Adrenal gland (tissue), 12 donors: ENCODE data around the gene NANOS3. TPM values are rescaled to one million over a fixed set of nuclear protein-coding genes. Genes with fewer than 3 reads are reported as not detected.

Experiments
- DNase-seq, 7 donors: peaks; one replicate each; pipeline ENCODE4 v3.0.0-alpha.2; 2019 to 2020
- H3K27ac ChIP-seq, 5 donors: fragments of 200-600 bp; sonication (generic) in 4 of 5; 1 replicate in 3 of 5; 2 replicates in 2 of 5; pipeline versions ENCODE4 v1.5.1 to v1.8.0; 2016 to 2020; ENCODE audit warnings: mild to moderate bottlenecking in 1 of 5
- H3K27me3 ChIP-seq: fragments of 200-600 bp; 2 replicates; pipeline ENCODE4 v1.8.0; 2021
- H3K36me3 ChIP-seq, 2 donors: fragments of 200-600 bp; replicated peaks in 1 of 2; 1 replicate in 1 of 2; 2 replicates in 1 of 2; pipeline versions ENCODE4 v1.5.1 to v1.8.0; 2018 to 2022
- H3K4me1 ChIP-seq, 2 donors: fragments of 200-600 bp; replicated peaks in 1 of 2; 1 replicate in 1 of 2; 2 replicates in 1 of 2; pipeline versions ENCODE4 v1.5.1 to v1.8.0; 2018 to 2021
- H3K4me3 ChIP-seq, 4 donors: fragments of 200-600 bp; sonication (generic) in 3 of 4; one replicate each; pipeline ENCODE4 v1.5.1; 2016 to 2018
- H3K9me3 ChIP-seq, 3 donors: fragments of 200-600 bp; sonication (generic) in 1 of 3; replicated peaks in 1 of 3; 1 replicate in 2 of 3; 2 replicates in 1 of 3; pipeline versions ENCODE4 v1.5.1 to v1.8.0; 2016 to 2021
- POLR2A ChIP-seq, 2 donors: fragments of 450-650 bp; IDR thresholded peaks; one replicate each; pipeline ENCODE4 v1.6.1; 2017; ENCODE audit warnings: antibody characterized with exemption in 2 of 2, mild to moderate bottlenecking in 2 of 2, moderate library complexity in 1 of 2
- WGBS, 4 donors: extraction: QIAGEN DNeasy Blood & Tissue Kit in 2 of 4; methylation state at CpG; one replicate each; pipeline versions ENCODE4 v1.1.5 to v1.1.7; 2013 to 2017; 5-methylcytosine and 5-hydroxymethylcytosine counted together
- intact Hi-C, 2 donors: fragments of 100-400 bp; cut with DNase I; formaldehyde crosslinking; loops; one replicate each; pipeline versions ENCODE4 v1.14.1 to v1.15.0; 2022 to 2023
- polyA plus RNA-seq, 3 donors: library from polyadenylated mRNA; stranded (reverse); fragments of 200-250 nt in 2 of 3; fragments of 350-450 nt in 1 of 3; fragmentation: Illumina TruSeq in 1 of 3; extraction: RNeasy Lipid Tissue Mini Kit (QIAGEN cat#74804) in 1 of 3; gene quantifications; one replicate each; pipeline ENCODE4 v1.2.3, GENCODE V29; 2013 to 2014
- total RNA-seq, 9 donors: library from RNA; depleted of rRNA in 4 of 9; stranded (reverse); fragments of >200 nt in 4 of 9; fragments of 120-200 nt in 1 of 9; fragmentation: NEBNext Ultra II Directional in 1 of 9; extraction: Animal tissue kit (Norgen Biotek cat#: 25700) in 1 of 9; gene quantifications; one replicate each; pipeline versions ENCODE4 v1.1.0 to v1.2.4, GENCODE V29; 2013 to 2023
- TF ChIP-seq, protein P1 (sequence below), 6 experiments: fragments of 450-650 bp in 4 of 6; fragments of 200-600 bp in 2 of 6; sonication (generic) in 1 of 6; IDR thresholded peaks; 1 replicate in 5 of 6; 2 replicates in 1 of 6; pipeline versions ENCODE4 v1.5.1 to v1.8.0; 2016 to 2021; ENCODE audit warnings: antibody characterized with exemption in 6 of 6, mild to moderate bottlenecking in 2 of 6, moderate library complexity in 1 of 6
- donor health status: healthy with polysubstance abuse.
- donor health status: Bipolar disorder and iron deficiency.
- donor health status: DM: yes; HTN: yes; CAD: no.
- donor health status: DM: no; HTN: no; CAD: no.
- donor health status: DM: no; HTN: no; CAD: no.
- donor health status: DM: yes; HTN: yes; CAD: no.

The NANOS3 gene
- total and polyA plus RNA-seq, 12 donors: 0.28 to 1.9 (median 1.3) TPM; not detected in 8

DNA sequence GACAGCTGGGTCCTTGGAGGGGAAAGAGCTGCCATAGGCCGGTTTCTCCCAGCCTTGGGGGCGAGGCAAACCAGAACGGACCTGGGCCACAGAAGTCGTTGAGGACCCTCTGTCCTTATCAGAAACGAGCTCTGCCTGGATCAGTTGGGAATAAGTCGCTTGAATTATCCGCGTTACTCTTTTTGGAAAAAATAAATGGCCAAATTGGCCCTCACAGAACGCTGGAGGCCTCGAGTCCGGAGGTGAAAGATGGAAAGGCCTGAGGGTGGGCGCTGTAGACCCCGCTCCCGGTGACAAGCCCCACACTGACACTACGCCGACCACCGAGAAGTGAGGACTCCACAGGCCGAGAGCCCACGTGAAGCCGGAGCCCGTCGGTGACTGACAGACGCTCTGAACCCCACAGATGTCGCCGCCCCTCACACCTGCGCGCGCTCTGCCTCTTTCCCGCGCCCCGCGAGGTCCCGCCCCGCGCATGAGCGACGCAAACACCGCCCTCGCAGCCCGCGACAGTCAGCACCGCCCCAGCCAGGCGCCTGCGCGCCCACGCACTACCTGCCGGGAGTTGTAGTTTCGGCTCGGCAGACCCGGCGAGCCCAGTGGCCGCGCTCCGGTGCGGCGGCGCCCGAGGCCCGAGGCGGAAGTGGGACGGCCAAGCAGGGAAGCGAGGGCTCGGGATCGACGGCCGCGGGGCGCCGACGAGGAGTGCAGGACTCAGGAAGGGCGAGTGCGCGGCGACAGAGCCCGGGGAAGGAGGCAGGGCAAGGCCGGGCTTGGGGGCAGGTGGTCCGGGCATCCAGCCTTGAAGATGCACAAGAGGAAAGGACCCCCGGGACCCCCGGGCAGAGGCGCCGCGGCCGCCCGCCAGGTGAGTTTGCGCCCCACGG, 28.9 kb downstream of the NANOS3 start, which contains the start of the genes BRME1 and CC2D1A:
Gene BRME1, minus strand, starts transcription at position 484 of the 887 bp plus-strand sequence. CDS start 1,225 bp downstream, outside the sequence.
Gene CC2D1A, plus strand, starts transcription at position 568 of the 887 bp plus-strand sequence. Its CDS starts 241 bp downstream, at position 809.
- peak; percentile 87 to 95 (median 91) for DNase-seq
- H3K9me3 ChIP-seq: no peaks in the 10 kb centered on the region
- WGBS, 4 donors: 6 to 18% (median 9%) methylated on average over 21 to 84 of the region's 86 CpGs

DNA sequence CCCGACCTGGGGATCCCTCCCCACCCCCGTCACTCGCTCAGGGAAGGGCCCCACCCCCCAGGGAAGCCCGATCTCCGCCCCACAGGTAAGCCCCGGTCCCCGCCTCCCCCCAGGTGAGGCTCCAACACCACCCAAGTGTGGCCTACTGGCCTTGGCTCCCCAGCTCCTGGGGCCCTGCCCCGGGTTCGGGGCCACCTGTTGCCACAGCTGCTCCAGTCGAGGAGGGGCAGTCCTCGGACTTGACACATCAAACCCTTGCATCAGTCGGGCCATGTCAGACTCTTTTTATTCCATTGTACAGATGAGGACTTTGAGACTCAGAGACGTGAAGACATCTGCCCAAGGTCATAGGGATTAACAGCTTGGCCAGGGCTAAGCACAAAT, 29.6 kb downstream of the NANOS3 start:
- Histone ChIP-seq H3K36me3 (peaks cover 0 to 5% of the 10 kb centered on the region in 2 donors), H3K9me3 (no peaks in the 10 kb centered on the region), H3K27me3 (no peaks in the 10 kb centered on the region), H3K4me1 (peaks cover 10 to 17% of the 10 kb centered on the region in 2 donors), H3K4me3 (peak overlapping the region; percentile 34 to 74 (median 50)), H3K27ac (peak overlapping the region in 1 of 5 donors; percentile 61)
- no peak for DNase-seq
- WGBS, 4 donors: 1 to 3% (median 2%) methylated on average over 7 to 13 of the region's 13 CpGs; no CpG with 5 or more reads in 1 of the 4 donors
- intact Hi-C loops: no loop called here
- TF ChIP-seq, protein P1, sequence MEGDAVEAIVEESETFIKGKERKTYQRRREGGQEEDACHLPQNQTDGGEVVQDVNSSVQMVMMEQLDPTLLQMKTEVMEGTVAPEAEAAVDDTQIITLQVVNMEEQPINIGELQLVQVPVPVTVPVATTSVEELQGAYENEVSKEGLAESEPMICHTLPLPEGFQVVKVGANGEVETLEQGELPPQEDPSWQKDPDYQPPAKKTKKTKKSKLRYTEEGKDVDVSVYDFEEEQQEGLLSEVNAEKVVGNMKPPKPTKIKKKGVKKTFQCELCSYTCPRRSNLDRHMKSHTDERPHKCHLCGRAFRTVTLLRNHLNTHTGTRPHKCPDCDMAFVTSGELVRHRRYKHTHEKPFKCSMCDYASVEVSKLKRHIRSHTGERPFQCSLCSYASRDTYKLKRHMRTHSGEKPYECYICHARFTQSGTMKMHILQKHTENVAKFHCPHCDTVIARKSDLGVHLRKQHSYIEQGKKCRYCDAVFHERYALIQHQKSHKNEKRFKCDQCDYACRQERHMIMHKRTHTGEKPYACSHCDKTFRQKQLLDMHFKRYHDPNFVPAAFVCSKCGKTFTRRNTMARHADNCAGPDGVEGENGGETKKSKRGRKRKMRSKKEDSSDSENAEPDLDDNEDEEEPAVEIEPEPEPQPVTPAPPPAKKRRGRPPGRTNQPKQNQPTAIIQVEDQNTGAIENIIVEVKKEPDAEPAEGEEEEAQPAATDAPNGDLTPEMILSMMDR (IDR thresholded peaks at IDR 0.05): no peak
- no peak for TF ChIP-seq POLR2A (IDR thresholded peaks at IDR 0.05)

More for the DNA sequence above, 28.9 kb downstream of the NANOS3 start, which contains the start of the genes BRME1 and CC2D1A:
- peak within 1 kb of the TSS in 1 of 5 donors; percentile 61 for H3K27ac ChIP-seq
- H3K36me3 ChIP-seq: peaks cover 0 to under 1% of the 10 kb centered on the region in 2 donors
- no peaks in the 10 kb centered on the region for H3K27me3 ChIP-seq
- H3K4me3 ChIP-seq: peak within 1 kb of the TSS; percentile 34 to 74 (median 50)
- peaks cover 10 to 17% of the 10 kb centered on the region in 2 donors for H3K4me1 ChIP-seq
- intact Hi-C loops: no loop called here
- peak in 1 of 2 donors; percentile 38 for TF ChIP-seq POLR2A (IDR thresholded peaks at IDR 0.05)
- TF ChIP-seq, protein P1 (IDR thresholded peaks at IDR 0.05): no peak

DNA sequence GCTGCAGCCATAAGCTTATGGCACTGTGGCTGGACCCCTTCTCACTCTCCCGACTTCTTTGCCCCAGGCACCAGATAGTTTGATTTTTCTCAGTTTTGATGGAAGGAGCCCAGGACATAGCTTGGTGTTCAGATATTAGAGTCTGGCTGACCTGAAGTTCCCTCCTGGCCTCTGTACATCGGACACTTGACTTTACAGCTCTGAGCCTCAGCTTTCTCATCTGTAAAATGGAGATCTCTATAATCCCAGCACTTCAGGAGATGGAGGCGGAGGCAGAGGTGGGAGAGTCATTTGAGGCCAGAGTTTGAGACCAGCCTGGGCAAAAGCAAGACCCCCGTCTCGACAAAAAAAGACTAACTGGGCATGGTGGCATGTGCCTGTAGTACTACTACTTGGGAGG, 30.0 kb downstream of the NANOS3 start:
- no peak overlapping the region for H3K27ac ChIP-seq
- peak overlapping the region in 1 of 4 donors; percentile 74 for H3K4me3 ChIP-seq
- no peaks in the 10 kb centered on the region for H3K27me3 ChIP-seq
- peaks cover 0 to 5% of the 10 kb centered on the region in 2 donors for H3K36me3 ChIP-seq
- intact Hi-C loops: no loop called here
- DNase-seq: no peak
- H3K4me1 ChIP-seq: peaks cover 10 to 17% of the 10 kb centered on the region in 2 donors
- WGBS, 4 donors: 93 to 100% (median 96%) methylated on average over 5 of the region's 5 CpGs
- H3K9me3 ChIP-seq: no peaks in the 10 kb centered on the region
- TF ChIP-seq, protein P1 (IDR thresholded peaks at IDR 0.05): no peak
- no peak for TF ChIP-seq POLR2A (IDR thresholded peaks at IDR 0.05)

DNA sequence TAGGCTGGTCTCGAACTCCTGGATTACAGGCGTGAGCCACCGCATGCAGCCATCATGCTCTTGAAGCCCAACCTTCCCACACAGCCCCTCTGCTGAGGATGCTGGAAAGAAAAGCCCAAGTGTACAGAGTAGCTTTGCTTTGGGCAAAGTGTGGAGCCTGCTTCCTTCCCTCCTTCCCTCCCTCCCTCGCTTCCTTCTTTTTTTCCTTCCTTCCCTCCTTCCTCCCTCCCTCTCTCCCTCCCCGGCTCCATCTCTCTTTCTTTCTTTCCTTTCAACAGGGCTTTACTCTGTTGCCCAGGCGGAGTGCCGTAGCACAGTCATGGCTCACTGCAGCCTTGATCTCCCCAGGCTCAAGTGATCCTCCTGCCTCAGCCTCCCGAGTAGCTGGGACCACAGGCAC, 31.7 kb downstream of the NANOS3 start:
- DNase-seq: no peak
- Histone ChIP-seq H3K36me3 (peaks cover 0 to 21% of the 10 kb centered on the region in 2 donors), H3K4me1 (peaks cover 10 to 17% of the 10 kb centered on the region in 2 donors), H3K27ac (no peak overlapping the region), H3K9me3 (no peaks in the 10 kb centered on the region), H3K27me3 (no peaks in the 10 kb centered on the region), H3K4me3 (no peak overlapping the region)
- WGBS, 4 donors: 90 to 93% (median 93%) methylated on average over 8 of the region's 8 CpGs
- no peak for TF ChIP-seq POLR2A (IDR thresholded peaks at IDR 0.05)
- TF ChIP-seq, protein P1 (IDR thresholded peaks at IDR 0.05): no peak
- intact Hi-C loops: no loop called here
